Endothelial cell of umbilical vein (primary cell): Measurements from ENCODE around the gene IRF6. TPM values are rescaled to one million over a fixed set of nuclear protein-coding genes. Genes with fewer than 3 reads are reported as not detected.
A peak's percentile ranks its signal among the peaks of the same experiment; 100 is the strongest.

Source experiments
- BruUV-seq: library from RNA; stranded (reverse); fragments of 400-500 nt; replicated peaks from 2 replicates; lab custom pipeline; 2021; lab: Mats Ljungman, UMichigan
- CTCF ChIA-PET: fragments of 300-600, 350-600 bp; sonication (Branson Sonifier 250); formaldehyde crosslinking; loops from one replicate; lab custom pipeline; 2021; ENCODE audit warnings: antibody characterized with exemption, inconsistent platforms; lab: Charles Lee
- POLR2A ChIA-PET: fragments of 300-600, 350-600 bp; sonication (Branson Sonifier 250); formaldehyde crosslinking; loops from one replicate; lab custom pipeline; 2021; ENCODE audit warnings: antibody characterized with exemption, inconsistent platforms; lab: Charles Lee
- DNase-seq: peaks from one replicate; pipeline ENCODE4 v3.0.0-alpha.2; 2011; ENCODE audit warnings: low read depth, low spot score
- FAIRE-seq: peaks from 2 replicates; lab custom pipeline; 2011; peaks lifted over from hg19 to GRCh38; lab: Jason Lieb, UNC
- H2AFZ ChIP-seq: 2 replicates; pipeline ENCODE4 v1.6.0; 2012; ENCODE audit warnings: low read depth, low read length, control low read depth, inconsistent platforms
- H3K27ac ChIP-seq: 2 replicates; pipeline ENCODE4 v1.5.1; 2011; ENCODE audit warnings: low read depth, mild to moderate bottlenecking, control low read depth, low read length, moderate library complexity; ENCODE audit not compliant: insufficient read depth
- H3K27me3 ChIP-seq, 2 experiments: 2 replicates each; pipeline versions ENCODE4 v1.6.0 to v1.6.1; 2011; ENCODE audit warnings: low read length in 2 of 2, mixed read lengths in 1 of 2; ENCODE audit not compliant: control insufficient read depth in 2 of 2, insufficient read depth in 2 of 2
- H3K36me3 ChIP-seq, 2 experiments: 2 replicates in 1 of 2; 3 replicates in 1 of 2; pipeline ENCODE4 v1.5.1; 2011; ENCODE audit warnings: low read length in 2 of 2, mild to moderate bottlenecking in 1 of 2, moderate library complexity in 1 of 2; ENCODE audit not compliant: control insufficient read depth in 2 of 2, insufficient read depth in 2 of 2; ENCODE audit errors: extremely low read depth in 1 of 2
- H3K4me1 ChIP-seq: 3 replicates; pipeline ENCODE4 v1.5.1; 2011; ENCODE audit warnings: mild to moderate bottlenecking, low read length; ENCODE audit not compliant: control insufficient read depth, insufficient read depth; ENCODE audit errors: extremely low read depth
- H3K4me2 ChIP-seq: 2 replicates; pipeline ENCODE4 v1.6.1; 2011; ENCODE audit warnings: low read length, control low read depth, mixed read lengths; ENCODE audit not compliant: insufficient read depth
- H3K4me3 ChIP-seq, 3 experiments: fragments of 200-600 bp in 1 of 3; sonication (generic), shearing (Covaris generic) in 1 of 3; replicated peaks in 1 of 3; 2 replicates each; pipeline ENCODE4 v1.5.1; 2011 to 2016; ENCODE audit warnings: control low read depth in 3 of 3, low read length in 3 of 3, mild to moderate bottlenecking in 2 of 3, inconsistent platforms in 1 of 3, low read depth in 1 of 3, moderate library complexity in 1 of 3; ENCODE audit not compliant: insufficient read depth in 1 of 3
- H3K79me2 ChIP-seq: 2 replicates; pipeline ENCODE4 v1.6.0; 2012; ENCODE audit warnings: low read length, inconsistent platforms; ENCODE audit not compliant: control insufficient read depth, insufficient read depth
- H3K9ac ChIP-seq: replicated peaks from 2 replicates; pipeline ENCODE3; 2011; ENCODE audit warnings: low read length, control low read depth; ENCODE audit not compliant: insufficient read depth; ENCODE audit errors: extremely low read depth
- H3K9me1 ChIP-seq: replicated peaks from 3 replicates; pipeline ENCODE4 v1.6.0; 2011; ENCODE audit warnings: mild to moderate bottlenecking, low read length; ENCODE audit not compliant: control insufficient read depth, insufficient read depth; ENCODE audit errors: extremely low read depth
- H3K9me3 ChIP-seq: replicated peaks from 2 replicates; pipeline ENCODE4 v1.5.1; 2012; ENCODE audit warnings: low read length, inconsistent platforms; ENCODE audit not compliant: control insufficient read depth, insufficient read depth
- H4K20me1 ChIP-seq: replicated peaks from 2 replicates; pipeline ENCODE3; 2011; ENCODE audit warnings: mild to moderate bottlenecking, low read length; ENCODE audit not compliant: control insufficient read depth, insufficient read depth; ENCODE audit errors: extremely low read depth
- CTCF ChIP-seq, 2 donors: IDR thresholded peaks; 1 replicate in 1 of 2; 2 replicates in 1 of 2; pipeline ENCODE4 v1.5.1; 2011; ENCODE audit warnings: low read length in 2 of 2, mild to moderate bottlenecking in 2 of 2, moderate library complexity in 2 of 2, control low read depth in 1 of 2, inconsistent platforms in 1 of 2, low read depth in 1 of 2; ENCODE audit not compliant: insufficient read depth in 1 of 2; ENCODE audit errors: extremely low read depth in 1 of 2
- EZH2 ChIP-seq: IDR thresholded peaks from 2 replicates; pipeline ENCODE4 v1.6.1; 2012; ENCODE audit warnings: borderline replicate concordance, low read depth, mild to moderate bottlenecking, moderate library complexity, low read length, inconsistent platforms; ENCODE audit not compliant: severe bottlenecking
- FOS ChIP-seq: IDR thresholded peaks from 2 replicates; pipeline ENCODE4 v1.6.1; 2011; ENCODE audit warnings: mild to moderate bottlenecking, low read length, moderate library complexity, borderline replicate concordance; ENCODE audit not compliant: insufficient read depth
- GATA2 ChIP-seq: IDR thresholded peaks from 2 replicates; pipeline ENCODE4 v1.7.0; 2011; ENCODE audit warnings: low read depth, mild to moderate bottlenecking, moderate library complexity, mixed read lengths, low read length; ENCODE audit not compliant: insufficient read length, insufficient read depth
- JUN ChIP-seq: IDR thresholded peaks from 2 replicates; pipeline ENCODE4 v1.6.1; 2011; ENCODE audit warnings: borderline replicate concordance, low read depth; ENCODE audit not compliant: insufficient read length, insufficient read depth
- MAX ChIP-seq: IDR thresholded peaks from 2 replicates; pipeline ENCODE4 v1.6.1; 2011; ENCODE audit not compliant: insufficient read depth, insufficient read length
- MYC ChIP-seq: IDR thresholded peaks from one replicate; pipeline ENCODE4 v1.6.1; 2011; ENCODE audit warnings: mild to moderate bottlenecking, low read depth, low read length
- POLR2A ChIP-seq: IDR thresholded peaks from 2 replicates; pipeline ENCODE4 v1.6.1; 2012; ENCODE audit warnings: low read depth, mild to moderate bottlenecking, control low read depth, low read length
- POLR2AphosphoS5 ChIP-seq: IDR thresholded peaks from 2 replicates; pipeline ENCODE4 v1.6.1; 2012; ENCODE audit warnings: low read depth, mild to moderate bottlenecking, control low read depth, low read length, moderate library complexity; ENCODE audit not compliant: insufficient read depth
- dilution Hi-C: fragments of 300-500 bp; cut with MboI; formaldehyde crosslinking; loops from one replicate; pipeline ENCODE4 v1.15.0; 2019; ENCODE audit warnings: low sequenced_read_pairs; ENCODE audit not compliant: extremely low pct_ligation_motif_present
- intact Hi-C: fragments of 100-400 bp; cut with micrococcal nuclease; formaldehyde crosslinking; loops from one replicate; pipeline ENCODE4 v1.10.0; 2022
- polyA plus RNA-seq, 4 experiments: library from polyadenylated mRNA; depleted of rRNA in 3 of 4; stranded (reverse) in 3 of 4; unstranded in 1 of 4; fragments of >200 nt; gene quantifications; 2 replicates each; pipeline versions ENCODE4 v1.2.1 to v1.2.3, GENCODE V29; 2011 to 2012; ENCODE audit warnings: missing spikeins in 1 of 4
- total RNA-seq: library from RNA; stranded (reverse); gene quantifications from 2 replicates; pipeline ENCODE4 v1.2.3, GENCODE V29; 2021

IRF6 gene
- total and polyA plus RNA-seq, 2 donors (not counting 3 experiments of a cell fraction or from before 2014, with no cell fraction given) = 42.0 to 55.8 TPM

GRCh38 chr1:209769971-209770370, 36.0 kb downstream of the IRF6 start:
- FAIRE-seq = no peak

GRCh38 chr1:209769171-209769904, 36.6 kb downstream of the IRF6 start:
- Histone ChIP-seq H3K27ac (peak overlapping the region; percentile 80), H3K9me3 (no peaks in the 10 kb centered on the region), H2AFZ (peak overlapping the region; percentile 76), H3K9ac (peak overlapping the region; percentile 58), H3K9me1 (no peaks in the 10 kb centered on the region), H3K36me3 (no peaks in the 10 kb centered on the region), H3K4me3 (no peak overlapping the region), H3K4me1 (peaks cover 18% of the 10 kb centered on the region), H4K20me1 (no peaks in the 10 kb centered on the region), H3K79me2 (no peaks in the 10 kb centered on the region), H3K27me3 (no peaks in the 10 kb centered on the region), H3K4me2 (peak overlapping the region; percentile 65)
- FAIRE-seq (peak; percentile 98), DNase-seq (peak; percentile 94)
- POLR2A ChIA-PET = interaction anchor here (1.0 kb wide), 1 partner anchor 15 kb away, joined by 4 read pairs; the partner anchor contains the start of gene C1orf74
- no TSS peak for BruUV-seq
- intact Hi-C loops = loop anchor here (1.0 to 2.0 kb wide), 8 partner anchors 15 to 115 kb away; partner anchors contain the start of genes C1orf74 and UTP25
- CTCF ChIA-PET = interaction anchor here (1.2 to 4.5 kb wide), 8 partner anchors 9 to 200 kb away, joined by 3 to 33 read pairs (median 6); partner anchors contain the start of gene C1orf74
- dilution Hi-C loops = no loop called here
- TF ChIP-seq GATA2 = peak; percentile 60
- no peak for TF ChIP-seq POLR2A
- TF ChIP-seq MYC = no peak
- TF ChIP-seq CTCF (IDR thresholded peaks at IDR 0.05; ENCODE audit: extremely low read depth in 1 of 2, insufficient read depth in 1 of 2, low read depth in 1 of 2, low read length in 2 of 2) = no peak
- no peak for TF ChIP-seq JUN
- TF ChIP-seq MAX = no peak
- peak; percentile 69 for TF ChIP-seq FOS
- TF ChIP-seq POLR2AphosphoS5 = peak; percentile 77
- no peak for TF ChIP-seq EZH2

More at GRCh38 chr1:209769971-209770370, 36.0 kb downstream of the IRF6 start:
- peak overlapping the region; percentile 65 for H3K4me2 ChIP-seq
- intact Hi-C loops (loop anchor here (1.0 to 2.0 kb wide), 8 partner anchors 14 to 114 kb away; partner anchors contain the start of genes C1orf74 and UTP25), dilution Hi-C loops (no loop called here)
- no peaks in the 10 kb centered on the region for H3K79me2 ChIP-seq
- BruUV-seq = no TSS peak
- H3K9me3 ChIP-seq = no peaks in the 10 kb centered on the region
- ChIA-PET POLR2A (interaction anchor here (1.0 kb wide), 1 partner anchor 14 kb away, joined by 4 read pairs; the partner anchor contains the start of gene C1orf74), CTCF (interaction anchor here (1.2 to 4.5 kb wide), 8 partner anchors 9 to 201 kb away, joined by 3 to 33 read pairs (median 6); partner anchors contain the start of gene C1orf74)
- no peaks in the 10 kb centered on the region for H3K36me3 ChIP-seq
- H3K27me3 ChIP-seq = no peaks in the 10 kb centered on the region
- H3K9me1 ChIP-seq = no peaks in the 10 kb centered on the region
- peaks cover 18% of the 10 kb centered on the region for H3K4me1 ChIP-seq
- peak overlapping the region; percentile 76 for H2AFZ ChIP-seq
- TF ChIP-seq JUN (no peak), EZH2 (no peak), MYC (no peak), POLR2A (no peak), POLR2AphosphoS5 (no peak)
- H3K9ac ChIP-seq = peak overlapping the region; percentile 58
- H3K4me3 ChIP-seq = no peak overlapping the region
- peak overlapping the region; percentile 80 for H3K27ac ChIP-seq
- no peaks in the 10 kb centered on the region for H4K20me1 ChIP-seq
- peak; percentile 37 for DNase-seq
